ENCODE data around the gene USE1.

USE1 gene

DNA sequence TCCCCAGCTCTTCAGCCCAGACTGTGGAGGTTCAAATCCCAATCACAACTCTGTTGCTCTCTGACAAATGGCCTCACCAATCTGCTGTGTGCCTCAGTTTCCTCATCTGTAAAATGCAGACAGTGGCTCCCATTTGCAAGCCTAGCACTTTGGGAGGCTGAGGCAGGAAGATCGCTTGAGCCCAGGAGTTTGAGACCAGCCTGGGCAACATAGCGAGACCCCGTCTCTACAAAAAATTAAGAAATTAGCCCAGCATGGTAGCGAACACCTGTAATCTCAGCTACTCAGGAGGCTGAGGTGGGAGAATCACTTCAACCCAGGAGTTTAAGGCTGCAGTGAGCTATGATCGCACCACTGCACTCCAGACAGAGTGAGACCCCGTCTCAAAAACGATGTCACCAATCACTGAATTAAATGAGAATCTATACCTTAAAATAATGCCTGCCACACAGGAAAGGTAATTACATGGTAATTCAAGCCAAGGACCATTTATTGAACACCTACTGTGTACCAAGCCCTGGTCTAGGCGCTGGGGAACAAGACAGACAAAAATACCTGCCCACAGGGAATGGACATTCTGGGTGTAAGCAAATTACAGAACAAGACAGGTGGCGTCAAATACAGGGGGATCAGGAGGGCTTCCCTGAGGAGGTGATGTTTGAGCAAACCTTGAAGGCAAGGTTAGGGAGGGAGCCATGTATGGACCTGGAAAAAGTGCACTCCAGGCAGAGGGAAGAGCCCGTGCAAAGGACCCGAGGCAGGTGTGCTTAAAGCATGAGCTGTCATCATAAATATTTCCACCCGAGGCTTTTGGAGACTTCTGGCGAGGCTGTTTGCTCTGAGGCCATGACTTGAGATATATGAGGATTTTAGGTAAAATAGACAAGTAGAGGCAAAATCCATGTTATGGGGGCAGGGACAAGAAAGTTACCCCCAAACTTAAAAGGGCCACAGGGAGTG lies 22.9 kb downstream of the USE1 start:
- no peak for DNase-seq

- DNase-seq = no peak
These were observed 25.1 kb downstream of the USE1 start for GRCh38 chr19:17240062-17240752.

GRCh38 chr19:17240826-17241399 lies 25.8 kb downstream of the USE1 start:
- no peak for DNase-seq

GRCh38 chr19:17242431-17243208 lies 27.5 kb downstream of the USE1 start:
- DNase-seq = no peak

GRCh38 chr19:17243211-17243829 lies 28.2 kb downstream of the USE1 start:
- no peak for DNase-seq

DNA sequence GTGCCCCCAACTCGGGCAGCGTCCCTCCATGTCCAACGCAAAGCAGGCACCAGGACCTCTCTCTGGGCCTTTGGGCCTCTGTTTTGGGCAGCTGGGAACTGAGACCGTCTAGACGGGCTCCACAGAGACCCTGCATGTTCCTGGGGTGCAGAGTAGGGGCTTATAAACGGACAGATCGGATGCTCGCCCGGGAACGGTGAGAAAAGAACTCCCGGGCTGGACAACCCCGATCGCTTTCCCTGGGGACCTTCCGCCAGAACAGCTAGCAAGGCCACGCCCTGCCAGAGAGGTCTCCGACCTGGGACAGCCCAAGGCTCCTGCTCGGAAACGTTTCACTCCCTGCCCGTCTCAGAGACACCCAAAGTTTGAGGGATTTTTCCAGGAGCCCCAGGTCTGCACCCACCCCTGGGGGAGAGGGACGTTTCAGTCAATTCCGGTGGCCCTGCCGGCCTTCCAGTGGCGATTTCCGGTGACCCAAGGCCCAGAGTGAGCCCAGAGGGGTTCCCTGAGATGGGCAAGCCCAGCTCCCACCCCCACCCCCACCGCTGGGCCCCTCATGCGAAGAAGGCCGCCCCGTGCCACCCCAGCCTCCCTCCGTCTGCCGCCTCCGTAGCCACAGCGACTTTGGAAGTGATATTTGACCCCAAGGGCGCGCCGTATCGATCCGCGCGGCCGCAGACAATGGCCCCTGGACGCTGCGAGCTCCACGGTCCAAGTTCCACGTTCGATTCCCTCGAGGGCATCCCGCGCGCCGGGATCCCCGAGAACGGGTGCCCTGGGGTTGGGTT lies 28.9 kb downstream of the USE1 start:
- DNase-seq = no peak

GRCh38 chr19:17244618-17245534 lies 29.7 kb downstream of the USE1 start:
- DNase-seq = no peak

GRCh38 chr19:17245535-17245984 lies 30.4 kb downstream of the USE1 start, which contains the start of gene NR2F6:
NR2F6 (minus strand) TSS chr19:17245919; CDS start chr19:17245220, 699 bp downstream.
- DNase-seq = no peak

- DNase-seq = no peak
These were observed 31.7 kb downstream of the USE1 start for GRCh38 chr19:17246681-17247425.

DNA sequence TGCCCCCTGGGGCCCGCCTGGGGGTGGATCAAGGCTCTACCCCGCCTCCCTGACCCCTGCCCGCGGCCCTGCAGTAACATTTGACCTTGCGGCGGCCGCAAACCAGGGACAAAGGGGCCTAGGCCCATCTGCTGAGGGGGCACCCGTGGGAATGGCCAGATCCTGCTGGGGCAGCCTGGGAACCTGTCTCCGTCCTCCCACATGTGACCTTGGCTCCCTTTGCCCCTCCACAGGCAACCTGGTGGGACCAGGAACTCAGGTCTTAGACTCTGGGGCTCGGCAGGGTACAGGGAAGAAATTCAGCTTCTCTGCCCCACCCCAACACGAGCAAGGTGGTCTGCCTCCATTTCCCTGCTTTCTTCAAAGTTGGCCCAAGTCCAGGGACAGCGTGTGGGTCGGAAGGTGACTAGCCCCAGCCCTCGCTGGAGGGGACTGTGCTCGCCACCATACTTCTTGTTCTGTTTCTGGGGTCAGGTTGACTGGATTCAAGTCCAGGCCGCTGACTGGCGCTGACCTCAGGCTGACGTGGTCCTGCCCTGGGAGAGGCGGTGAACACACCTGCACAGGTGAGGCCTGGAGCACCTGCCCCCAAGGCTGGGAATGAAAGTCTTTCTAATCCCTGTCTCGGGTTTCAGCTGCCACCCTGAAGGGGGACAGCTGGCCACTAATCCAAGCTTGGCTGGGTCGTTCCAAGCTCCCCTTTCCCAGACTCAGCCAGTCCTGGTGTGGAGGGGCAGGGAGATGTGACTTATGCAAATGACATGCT lies 33.0 kb downstream of the USE1 start:
- DNase-seq = peak; percentile 92

DNA sequence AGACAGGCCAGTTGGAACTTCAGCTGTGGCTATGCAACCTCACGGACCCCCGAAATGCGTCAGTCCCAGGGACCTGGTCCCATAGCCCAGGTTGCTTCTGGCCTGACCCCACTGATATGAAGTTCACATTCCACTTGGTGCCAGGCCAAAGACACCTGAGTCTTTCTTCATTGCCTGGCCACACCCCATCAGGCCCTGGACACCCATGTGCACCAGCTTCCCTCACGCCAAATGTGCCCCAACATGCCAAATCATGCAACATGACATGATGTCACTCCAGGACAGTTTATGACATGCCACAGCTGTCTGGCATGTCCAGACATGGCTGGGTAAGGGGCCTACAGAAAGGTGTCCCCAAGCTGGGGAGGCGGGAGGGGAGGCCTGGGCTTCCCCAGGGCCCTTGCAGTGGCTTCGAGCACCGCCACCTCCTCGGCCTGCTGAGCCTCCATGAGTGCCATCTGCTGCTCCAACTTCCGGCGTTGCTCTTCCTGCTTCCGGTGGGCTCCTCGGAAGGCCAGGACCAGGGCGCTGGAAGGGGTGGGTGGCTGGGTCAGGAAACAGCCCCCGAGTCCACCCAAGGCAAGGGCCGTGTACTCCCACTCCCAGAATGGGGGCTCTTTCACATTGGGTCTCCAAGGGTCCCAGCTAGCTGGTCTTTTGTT lies 34.9 kb downstream of the USE1 start:
- DNase-seq = no peak

DNA sequence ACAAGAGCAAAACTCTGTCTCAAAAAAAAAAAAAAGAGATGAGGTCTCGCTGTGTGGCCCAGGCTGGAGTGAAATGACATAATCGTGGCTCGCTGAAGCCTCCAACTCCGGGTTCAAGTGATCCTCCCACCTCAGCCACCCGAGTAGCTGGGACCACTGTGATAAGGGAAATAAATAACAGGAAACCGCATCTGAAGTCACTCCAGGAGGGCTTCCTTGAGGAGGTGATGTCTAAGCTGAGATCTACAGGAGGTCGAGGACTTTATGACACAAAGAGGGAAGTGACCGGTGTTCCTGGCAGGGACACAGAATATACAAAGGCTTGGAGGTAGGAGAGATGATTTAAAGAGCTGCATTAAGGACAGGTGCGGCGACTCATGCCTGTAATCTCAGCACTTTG lies 39.5 kb downstream of the USE1 start:
- no peak for DNase-seq

- peak; percentile 75 for DNase-seq
These were observed 40.0 kb downstream of the USE1 start for GRCh38 chr19:17255150-17255621.

DNA sequence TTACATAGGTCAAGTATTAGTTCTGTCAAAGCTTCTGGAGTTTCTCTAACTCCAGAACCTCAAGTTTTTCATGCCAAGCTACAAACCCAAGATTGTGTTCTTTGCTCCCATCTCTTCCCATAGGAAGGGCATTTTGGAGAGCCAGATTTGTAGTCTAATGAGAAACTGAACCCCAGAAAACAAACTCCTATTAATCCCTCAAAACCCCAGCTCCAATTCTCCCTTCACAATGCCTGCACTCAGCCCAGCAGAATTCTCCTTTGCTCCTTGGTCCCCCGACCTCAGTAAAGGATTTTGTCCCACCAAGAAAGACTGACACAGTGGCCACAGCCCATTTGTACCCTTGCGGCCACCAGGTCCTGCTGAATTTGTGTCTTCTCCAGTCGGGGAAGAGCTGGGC lies 41.0 kb downstream of the USE1 start:
- no peak for DNase-seq

DNA sequence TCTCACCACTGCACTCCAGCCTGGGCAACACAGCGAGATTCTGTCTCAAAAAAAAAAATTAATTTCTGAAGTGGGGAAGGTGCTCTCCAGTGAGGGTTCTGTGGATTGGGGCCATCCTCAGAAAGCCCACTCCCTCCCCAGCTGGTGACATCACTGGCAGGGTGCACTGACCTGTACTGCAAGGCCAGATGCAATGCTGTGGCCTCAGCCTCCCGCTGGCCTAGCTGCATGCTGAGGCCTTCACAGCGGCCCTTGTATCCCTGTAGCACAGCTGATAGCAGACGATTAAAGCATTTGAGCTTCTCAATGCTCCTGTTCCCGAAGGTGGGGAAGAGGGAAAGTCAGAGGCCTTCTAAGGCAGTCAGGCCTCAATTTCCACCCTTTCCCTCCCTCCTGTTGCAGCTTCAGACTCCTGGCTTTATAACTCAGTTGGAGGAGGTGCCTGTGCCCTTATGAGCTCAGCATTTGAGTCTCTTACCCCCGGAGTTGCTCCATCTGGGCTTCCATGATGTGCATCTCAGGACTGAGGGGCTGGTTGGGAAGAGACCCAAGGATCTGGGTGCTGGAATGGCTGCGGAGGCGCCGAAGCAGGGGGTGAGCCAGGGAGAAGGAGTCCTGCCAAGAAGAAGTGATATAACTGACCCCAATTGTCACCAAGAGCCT lies 44.1 kb downstream of the USE1 start:
- DNase-seq = no peak

GRCh38 chr19:17259934-17260333 lies 44.8 kb downstream of the USE1 start:
- no peak for DNase-seq

GRCh38 chr19:17260842-17261325 lies 45.7 kb downstream of the USE1 start:
- peak; percentile 63 for DNase-seq

Measured in NCI-H510A (cell line).